ENCODE measurements around the gene ST6GALNAC3. TPM values are rescaled to one million over a fixed set of nuclear protein-coding genes. Genes with fewer than 3 reads are reported as not detected.

The ST6GALNAC3 gene
- total RNA-seq, 1 donor from 2014 or later, result 7.3 TPM

- H3K9me3 Mint-ChIP-seq (ENCODE audit: unreplicated experiment), result no peaks in the 10 kb centered on the region
- no peaks in the 10 kb centered on the region for H3K27me3 Mint-ChIP-seq (ENCODE audit: unreplicated experiment)
- no peaks in the 10 kb centered on the region for H3K36me3 Mint-ChIP-seq (ENCODE audit: unreplicated experiment)
- no peak overlapping the region for H3K27ac Mint-ChIP-seq (ENCODE audit: unreplicated experiment)
- no peaks in the 10 kb centered on the region for H3K4me1 Mint-ChIP-seq (ENCODE audit: unreplicated experiment)
- DNase-seq (ENCODE audit: extremely low spot score, unreplicated experiment), result no peak
- TF ChIP-seq CTCF (IDR thresholded peaks at IDR 0.05), result no peak
- no peak overlapping the region for H3K4me3 Mint-ChIP-seq (ENCODE audit: unreplicated experiment)
Observed at GRCh38 chr1:76198452-76198851, 123.9 kb downstream of the ST6GALNAC3 start.

GRCh38 chr1:76202670-76203069 lies 128.1 kb downstream of the ST6GALNAC3 start:
- H3K36me3 Mint-ChIP-seq (ENCODE audit: unreplicated experiment), result no peaks in the 10 kb centered on the region
- no peak for DNase-seq (ENCODE audit: extremely low spot score, unreplicated experiment)
- no peaks in the 10 kb centered on the region for H3K27me3 Mint-ChIP-seq (ENCODE audit: unreplicated experiment)
- no peak overlapping the region for H3K27ac Mint-ChIP-seq (ENCODE audit: unreplicated experiment)
- TF ChIP-seq CTCF (IDR thresholded peaks at IDR 0.05), result no peak
- H3K4me1 Mint-ChIP-seq (ENCODE audit: unreplicated experiment), result no peaks in the 10 kb centered on the region
- H3K9me3 Mint-ChIP-seq (ENCODE audit: unreplicated experiment), result peaks cover 4% of the 10 kb centered on the region
- H3K4me3 Mint-ChIP-seq (ENCODE audit: unreplicated experiment), result no peak overlapping the region

GRCh38 chr1:76203127-76203526 lies 128.6 kb downstream of the ST6GALNAC3 start:
- TF ChIP-seq CTCF (IDR thresholded peaks at IDR 0.05), result no peak
- Mint-ChIP-seq H3K4me3 (ENCODE audit: unreplicated experiment) (no peak overlapping the region), H3K9me3 (ENCODE audit: unreplicated experiment) (peaks cover 4% of the 10 kb centered on the region), H3K27ac (ENCODE audit: unreplicated experiment) (no peak overlapping the region), H3K27me3 (ENCODE audit: unreplicated experiment) (no peaks in the 10 kb centered on the region), H3K4me1 (ENCODE audit: unreplicated experiment) (no peaks in the 10 kb centered on the region), H3K36me3 (ENCODE audit: unreplicated experiment) (no peaks in the 10 kb centered on the region)
- no peak for DNase-seq (ENCODE audit: extremely low spot score, unreplicated experiment)

- Mint-ChIP-seq H3K4me1 (ENCODE audit: unreplicated experiment) (no peaks in the 10 kb centered on the region), H3K36me3 (ENCODE audit: unreplicated experiment) (no peaks in the 10 kb centered on the region), H3K4me3 (ENCODE audit: unreplicated experiment) (no peak overlapping the region), H3K9me3 (ENCODE audit: unreplicated experiment) (peaks cover 4% of the 10 kb centered on the region), H3K27me3 (ENCODE audit: unreplicated experiment) (no peaks in the 10 kb centered on the region), H3K27ac (ENCODE audit: unreplicated experiment) (no peak overlapping the region)
- no peak for DNase-seq (ENCODE audit: extremely low spot score, unreplicated experiment)
- no peak for TF ChIP-seq CTCF (IDR thresholded peaks at IDR 0.05)
Observed at GRCh38 chr1:76209238-76209637, 134.7 kb downstream of the ST6GALNAC3 start.

GRCh38 chr1:76209648-76210047 lies 135.1 kb downstream of the ST6GALNAC3 start:
- Mint-ChIP-seq H3K4me1 (ENCODE audit: unreplicated experiment) (no peaks in the 10 kb centered on the region), H3K9me3 (ENCODE audit: unreplicated experiment) (no peaks in the 10 kb centered on the region), H3K27ac (ENCODE audit: unreplicated experiment) (no peak overlapping the region), H3K4me3 (ENCODE audit: unreplicated experiment) (no peak overlapping the region), H3K36me3 (ENCODE audit: unreplicated experiment) (no peaks in the 10 kb centered on the region), H3K27me3 (ENCODE audit: unreplicated experiment) (no peaks in the 10 kb centered on the region)
- TF ChIP-seq CTCF (IDR thresholded peaks at IDR 0.05), result no peak
- DNase-seq (ENCODE audit: extremely low spot score, unreplicated experiment), result no peak
